Panc1 (cell line): ENCODE measurements around the gene TMEM8B. TPM values are rescaled to one million over a fixed set of nuclear protein-coding genes. Genes with fewer than 3 reads are reported as not detected.

ENCODE experiments used
- ATAC-seq: fragments of 200-7000 bp; cut with Tn5 transposase; 2 replicates; pipeline ENCODE4 v1.9.1; 2020; ENCODE audit warnings: mild to moderate bottlenecking, moderate library complexity
- BruUV-seq: library from RNA; stranded (reverse); fragments of 400-500 nt; replicated peaks from 2 replicates; lab custom pipeline; 2021; lab: Mats Ljungman, UMichigan
- CTCF ChIA-PET: fragments of 300-600 bp; sonication (Branson Sonifier 250); formaldehyde crosslinking; loops from one replicate; lab custom pipeline; 2022; ENCODE audit warnings: antibody characterized with exemption; lab: Charles Lee
- POLR2A ChIA-PET: fragments of 300-600 bp; sonication (Branson Sonifier 250); formaldehyde crosslinking; loops from one replicate; lab custom pipeline; 2022; ENCODE audit warnings: antibody characterized with exemption; lab: Charles Lee
- DNase-seq: peaks from one replicate; pipeline ENCODE4 v3.0.0-alpha.2; 2010; ENCODE audit warnings: low read depth, low spot score
- H3K27ac ChIP-seq: 2 replicates; pipeline ENCODE4 v1.5.1; 2011; ENCODE audit warnings: mild to moderate bottlenecking, low read length, inconsistent platforms
- H3K27me3 ChIP-seq: fragments of 200-500 bp; sonication (Bioruptor generic); 2 replicates; pipeline ENCODE4 v1.6.0; 2014; ENCODE audit warnings: low read length, inconsistent platforms; ENCODE audit not compliant: control insufficient read depth, insufficient read depth
- H3K36me3 ChIP-seq: fragments of 200-500 bp; sonication (Bioruptor generic); 2 replicates; pipeline ENCODE4 v1.5.1; 2014; ENCODE audit warnings: inconsistent platforms, mild to moderate bottlenecking, low read length, moderate library complexity; ENCODE audit not compliant: control insufficient read depth, insufficient read depth
- H3K4me1 ChIP-seq: 2 replicates; pipeline ENCODE4 v1.5.1; 2011; ENCODE audit warnings: inconsistent platforms, mild to moderate bottlenecking, low read length, moderate library complexity; ENCODE audit not compliant: control insufficient read depth, insufficient read depth
- H3K4me3 ChIP-seq, 2 experiments: 2 replicates each; pipeline ENCODE4 v1.5.1; 2011 to 2012; ENCODE audit warnings: low read depth in 2 of 2, low read length in 2 of 2, mild to moderate bottlenecking in 2 of 2, inconsistent platforms in 1 of 2, moderate library complexity in 1 of 2
- H3K9me3 ChIP-seq: fragments of 200-500 bp; sonication (Bioruptor generic); 2 replicates; pipeline ENCODE4 v1.5.1; 2014; ENCODE audit warnings: low read depth, mild to moderate bottlenecking, inconsistent platforms, low read length, moderate library complexity; ENCODE audit not compliant: control insufficient read depth, insufficient read depth
- CTCF ChIP-seq: fragments of 450-650 bp; IDR thresholded peaks from 2 replicates; pipeline ENCODE4 v1.5.1; 2017; ENCODE audit warnings: mild to moderate bottlenecking
- POLR2AphosphoS5 ChIP-seq: IDR thresholded peaks from 2 replicates; pipeline ENCODE4 v1.6.1; 2012; ENCODE audit warnings: mild to moderate bottlenecking, low read depth, low read length, moderate library complexity
- REST ChIP-seq, 2 experiments: IDR thresholded peaks; 2 replicates each; pipeline ENCODE4 v1.6.1; 2011 to 2012; ENCODE audit warnings: low read depth in 2 of 2, control low read depth in 1 of 2, low read length in 1 of 2, mild to moderate bottlenecking in 1 of 2, moderate library complexity in 1 of 2; ENCODE audit not compliant: insufficient read depth in 1 of 2
- SIN3A ChIP-seq: IDR thresholded peaks from 2 replicates; pipeline ENCODE4 v1.6.1; 2012; ENCODE audit warnings: low read depth, mild to moderate bottlenecking, low read length, moderate library complexity, borderline replicate concordance; ENCODE audit not compliant: insufficient read depth
- TCF7L2 ChIP-seq: IDR thresholded peaks from 2 replicates; pipeline ENCODE4 v1.6.1; 2011; ENCODE audit warnings: mild to moderate bottlenecking, low read depth, low read length, inconsistent platforms
- in situ Hi-C: cut with HindIII; loops from 2 replicates; pipeline ENCODE4 v1.10.0; 2016; ENCODE audit warnings: low sequenced_read_pairs, low pct_unique_long_range_greater_than_20kb
- intact Hi-C: fragments of 100-400 bp; cut with micrococcal nuclease; formaldehyde crosslinking; loops from one replicate; pipeline ENCODE4 v1.10.0; 2022; ENCODE audit not compliant: unreplicated experiment
- total RNA-seq: library from RNA; stranded (reverse); gene quantifications from one replicate; pipeline ENCODE4 v1.2.1, GENCODE V29; 2021; ENCODE audit not compliant: unreplicated experiment

The TMEM8B gene
- total RNA-seq, 1 experiment from 2014 or later = 7.9 TPM

GRCh38 chr9:35869621-35870216 lies 40.7 kb downstream of the TMEM8B start:
- in situ Hi-C loops (no loop called here), intact Hi-C loops (no loop called here)
- ChIA-PET POLR2A (no interaction called here), CTCF (no interaction called here)
- no peaks in the 10 kb centered on the region; the same call in 1 of the 2 replicates for H3K27me3 ChIP-seq
- ATAC-seq (no peak), DNase-seq (no peak)
- H3K4me3 ChIP-seq = no peak overlapping the region
- H3K9me3 ChIP-seq = no peaks in the 10 kb centered on the region
- TF ChIP-seq SIN3A = no peak
- TF ChIP-seq TCF7L2 = no peak
- TF ChIP-seq REST (IDR thresholded peaks at IDR 0.05; ENCODE audit: insufficient read depth in 1 of 2, low read depth in 2 of 2, low read length in 1 of 2) = no peak
- TF ChIP-seq CTCF = no peak
- TF ChIP-seq POLR2AphosphoS5 = no peak
- BruUV-seq = no TSS peak
- no peaks in the 10 kb centered on the region for H3K36me3 ChIP-seq
- H3K4me1 ChIP-seq = no peaks in the 10 kb centered on the region
- no peak overlapping the region for H3K27ac ChIP-seq

- intact Hi-C loops = no loop called here
- CTCF ChIA-PET = no interaction called here
- POLR2A ChIA-PET = no interaction called here
Observed at GRCh38 chr9:35870351-35870923, 41.4 kb downstream of the TMEM8B start, which contains the start of gene OR13J1. OR13J1 (minus strand) TSS chr9:35870401; CDS start chr9:35870401, 0 bp downstream.

More at GRCh38 chr9:35870351-35870923, 41.4 kb downstream of the TMEM8B start, which contains the start of gene OR13J1:
- Histone ChIP-seq H3K27ac (no peak within 1 kb of the TSS), H3K4me3 (no peak within 1 kb of the TSS), H3K9me3 (peaks cover 3% of the 10 kb centered on the region; the same call in 1 of the 2 replicates), H3K36me3 (no peaks in the 10 kb centered on the region), H3K27me3 (no peaks in the 10 kb centered on the region; the same call in 1 of the 2 replicates), H3K4me1 (no peaks in the 10 kb centered on the region)
- in situ Hi-C loops = no loop called here
- TF ChIP-seq REST (IDR thresholded peaks at IDR 0.05; ENCODE audit: insufficient read depth in 1 of 2, low read depth in 2 of 2, low read length in 1 of 2) = no peak
- TF ChIP-seq TCF7L2 = no peak
- TF ChIP-seq POLR2AphosphoS5 = no peak
- TF ChIP-seq CTCF = no peak
- no peak for TF ChIP-seq SIN3A
- no TSS peak for BruUV-seq
- ATAC-seq = no peak
- no peak for DNase-seq
